PC-3 (cell line): ENCODE data around the gene DYNLT3. TPM values are rescaled to one million over a fixed set of nuclear protein-coding genes. Genes with fewer than 3 reads are reported as not detected.

ENCODE experiments used
- ATAC-seq: fragments of 200-7000 bp; cut with Tn5 transposase; 2 replicates; pipeline ENCODE4 v1.9.1; 2020; ENCODE audit warnings: mild to moderate bottlenecking, moderate library complexity
- BruUV-seq: library from RNA; stranded (reverse); fragments of 400-500 nt; replicated peaks from 2 replicates; lab custom pipeline; 2021; lab: Mats Ljungman, UMichigan
- CTCF ChIA-PET: fragments of 300-600 bp; sonication (Branson Sonifier 250); formaldehyde crosslinking; loops from one replicate; lab custom pipeline; 2022; ENCODE audit warnings: antibody characterized with exemption; lab: Charles Lee
- POLR2A ChIA-PET: fragments of 300-600 bp; sonication (Branson Sonifier 250); formaldehyde crosslinking; loops from one replicate; lab custom pipeline; 2022; ENCODE audit warnings: antibody characterized with exemption; ENCODE audit not compliant: unreplicated experiment; lab: Charles Lee
- DNase-seq: peaks from one replicate; pipeline ENCODE4 v3.0.0-alpha.2; 2015
- H2AFZ ChIP-seq: fragments of 300-600 bp; sonication (generic); 2 replicates; pipeline ENCODE4 v1.6.0; 2016; ENCODE audit warnings: antibody characterized with exemption, low read length
- H3F3A ChIP-seq: fragments of 300-600 bp; sonication (generic); one replicate; pipeline ENCODE4 v1.6.0; 2017; ENCODE audit warnings: antibody characterized with exemption, low read length, control low read depth, mild to moderate bottlenecking; ENCODE audit not compliant: unreplicated experiment
- H3K27ac ChIP-seq: fragments of 300-600 bp; sonication (generic); 2 replicates; pipeline ENCODE4 v1.5.1; 2016; ENCODE audit warnings: mild to moderate bottlenecking, low read length
- H3K27me3 ChIP-seq: fragments of 300-600 bp; sonication (generic); 2 replicates; pipeline ENCODE4 v1.6.1; 2016; ENCODE audit warnings: low read length, mixed read lengths
- H3K36me3 ChIP-seq: fragments of 300-600 bp; sonication (generic); 2 replicates; pipeline ENCODE4 v1.6.1; 2016; ENCODE audit warnings: low read depth, mixed run types, low read length, mixed read lengths
- H3K4me1 ChIP-seq: fragments of 300-600 bp; sonication (generic); 2 replicates; pipeline ENCODE4 v1.5.1; 2016; ENCODE audit warnings: low read length; ENCODE audit not compliant: insufficient read depth
- H3K4me2 ChIP-seq: fragments of 300-600 bp; sonication (generic); 2 replicates; pipeline ENCODE4 v1.6.0; 2016; ENCODE audit warnings: low read length
- H3K4me3 ChIP-seq: fragments of 300-600 bp; sonication (generic); 2 replicates; pipeline ENCODE4 v1.5.1; 2016; ENCODE audit warnings: mild to moderate bottlenecking, low read length, mixed read lengths
- H3K79me2 ChIP-seq: fragments of 300-600 bp; sonication (generic); 2 replicates; pipeline ENCODE4 v1.6.1; 2017; ENCODE audit warnings: low read length, mixed read lengths
- H3K9ac ChIP-seq: fragments of 300-600 bp; sonication (generic); 2 replicates; pipeline ENCODE4 v1.6.0; 2016; ENCODE audit warnings: mild to moderate bottlenecking, low read length
- H3K9me2 ChIP-seq: fragments of 300-600 bp; sonication (generic); replicated peaks from 2 replicates; pipeline ENCODE4 v1.6.1; 2016; ENCODE audit warnings: mixed run types, low read length, mixed read lengths
- H3K9me3 ChIP-seq: fragments of 300-600 bp; sonication (generic); 2 replicates; pipeline ENCODE4 v1.6.1; 2016; ENCODE audit warnings: low read length, mixed read lengths
- H4K20me1 ChIP-seq: fragments of 300-600 bp; sonication (generic); 2 replicates; pipeline ENCODE4 v1.6.1; 2016; ENCODE audit warnings: low read length, mixed read lengths
- EZH2 ChIP-seq: fragments of 300-600 bp; sonication (generic); IDR thresholded peaks from one replicate; pipeline ENCODE4 v1.6.1; 2017; ENCODE audit warnings: antibody characterized with exemption, mild to moderate bottlenecking, low read length; ENCODE audit not compliant: unreplicated experiment
- EZH2phosphoT487 ChIP-seq: fragments of 300-600 bp; sonication (generic); IDR thresholded peaks from 2 replicates; pipeline ENCODE4 v1.6.1; 2018; ENCODE audit warnings: mild to moderate bottlenecking, antibody characterized with exemption, low read length, borderline replicate concordance
- intact Hi-C: fragments of 100-400 bp; cut with micrococcal nuclease; formaldehyde crosslinking; loops from 2 replicates; pipeline ENCODE4 v1.9.0; 2023
- total RNA-seq: library from RNA; depleted of rRNA; stranded (reverse); fragments of >200 nt; gene quantifications from 2 replicates; pipeline ENCODE4 v1.2.3, GENCODE V29; 2014
- TF ChIP-seq, protein P1 (sequence below): fragments of 300-600 bp; sonication (generic); conservative IDR thresholded peaks from 2 replicates; pipeline ENCODE4 v1.5.1; 2017; ENCODE audit warnings: antibody characterized with exemption, low read depth, mild to moderate bottlenecking, low read length

DYNLT3 gene
- total RNA-seq, 1 experiment from 2014 or later = 44.0 TPM

DNA sequence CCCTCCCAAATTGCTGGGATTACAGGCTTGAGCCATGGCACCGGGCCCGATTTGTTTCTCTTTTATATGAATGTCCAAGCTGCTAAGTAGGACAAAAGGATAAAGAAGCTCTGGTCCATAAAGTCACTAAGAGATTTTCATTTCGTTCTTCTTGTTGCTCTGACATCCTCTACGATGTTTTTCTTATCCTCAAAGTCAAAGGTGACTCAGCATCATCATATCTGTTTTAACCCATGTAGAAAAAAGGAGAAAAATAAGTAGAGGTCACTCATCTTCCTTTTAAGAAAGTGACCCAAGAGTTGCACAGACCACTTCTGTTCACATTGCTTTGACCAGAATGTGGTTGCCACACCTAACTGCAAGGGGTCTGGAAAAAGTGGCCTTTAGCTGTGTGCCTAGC, 29.3 kb upstream of the DYNLT3 start:
- Histone ChIP-seq H3K27ac (no peak overlapping the region), H3K4me3 (no peak overlapping the region), H3K27me3 (no peaks in the 10 kb centered on the region), H2AFZ (no peak overlapping the region), H3K4me2 (no peak overlapping the region), H4K20me1 (no peaks in the 10 kb centered on the region), H3K9me2 (no peaks in the 10 kb centered on the region), H3F3A (peaks cover 10% of the 10 kb centered on the region), H3K9ac (no peak overlapping the region), H3K9me3 (no peaks in the 10 kb centered on the region), H3K4me1 (peaks cover 46% of the 10 kb centered on the region), H3K36me3 (no peaks in the 10 kb centered on the region), H3K79me2 (no peaks in the 10 kb centered on the region)
- POLR2A ChIA-PET = no interaction called here
- intact Hi-C loops = no loop called here
- no TSS peak for BruUV-seq
- TF ChIP-seq, protein P1, sequence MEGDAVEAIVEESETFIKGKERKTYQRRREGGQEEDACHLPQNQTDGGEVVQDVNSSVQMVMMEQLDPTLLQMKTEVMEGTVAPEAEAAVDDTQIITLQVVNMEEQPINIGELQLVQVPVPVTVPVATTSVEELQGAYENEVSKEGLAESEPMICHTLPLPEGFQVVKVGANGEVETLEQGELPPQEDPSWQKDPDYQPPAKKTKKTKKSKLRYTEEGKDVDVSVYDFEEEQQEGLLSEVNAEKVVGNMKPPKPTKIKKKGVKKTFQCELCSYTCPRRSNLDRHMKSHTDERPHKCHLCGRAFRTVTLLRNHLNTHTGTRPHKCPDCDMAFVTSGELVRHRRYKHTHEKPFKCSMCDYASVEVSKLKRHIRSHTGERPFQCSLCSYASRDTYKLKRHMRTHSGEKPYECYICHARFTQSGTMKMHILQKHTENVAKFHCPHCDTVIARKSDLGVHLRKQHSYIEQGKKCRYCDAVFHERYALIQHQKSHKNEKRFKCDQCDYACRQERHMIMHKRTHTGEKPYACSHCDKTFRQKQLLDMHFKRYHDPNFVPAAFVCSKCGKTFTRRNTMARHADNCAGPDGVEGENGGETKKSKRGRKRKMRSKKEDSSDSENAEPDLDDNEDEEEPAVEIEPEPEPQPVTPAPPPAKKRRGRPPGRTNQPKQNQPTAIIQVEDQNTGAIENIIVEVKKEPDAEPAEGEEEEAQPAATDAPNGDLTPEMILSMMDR = no peak
- TF ChIP-seq EZH2 (no peak), EZH2phosphoT487 (no peak)
- ATAC-seq (no peak), DNase-seq (no peak)
- CTCF ChIA-PET = no interaction called here

DNA sequence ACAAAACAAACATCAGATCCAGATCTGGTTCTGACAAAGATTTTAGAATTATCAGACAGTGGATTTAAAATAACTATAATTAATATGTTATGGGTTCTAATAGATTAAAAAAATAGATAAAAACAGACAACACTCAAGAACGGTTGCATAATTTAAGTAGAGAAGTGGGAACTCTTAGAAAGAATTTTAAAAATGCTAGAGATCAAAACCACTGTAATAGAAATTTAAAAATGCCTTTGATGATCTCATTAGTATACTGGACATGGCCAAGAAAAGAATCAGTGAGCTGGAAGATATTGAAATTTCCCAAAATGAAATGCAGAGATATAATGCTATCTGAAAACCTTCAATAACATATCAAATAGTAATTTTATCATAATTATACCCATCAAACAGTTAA, 28.3 kb upstream of the DYNLT3 start:
- Histone ChIP-seq H3K4me2 (no peak overlapping the region), H3K4me1 (peaks cover 46% of the 10 kb centered on the region), H2AFZ (no peak overlapping the region), H3K36me3 (no peaks in the 10 kb centered on the region), H3K9me2 (no peaks in the 10 kb centered on the region), H3K27me3 (no peaks in the 10 kb centered on the region), H3K9ac (no peak overlapping the region), H4K20me1 (no peaks in the 10 kb centered on the region), H3F3A (peaks cover 16% of the 10 kb centered on the region), H3K27ac (no peak overlapping the region), H3K4me3 (no peak overlapping the region), H3K79me2 (no peaks in the 10 kb centered on the region), H3K9me3 (no peaks in the 10 kb centered on the region)
- intact Hi-C loops = no loop called here
- TF ChIP-seq, protein P1 = no peak
- TF ChIP-seq EZH2 = no peak
- TF ChIP-seq EZH2phosphoT487 = no peak
- no peak for ATAC-seq
- no peak for DNase-seq
- no TSS peak for BruUV-seq
- POLR2A ChIA-PET = no interaction called here
- CTCF ChIA-PET = no interaction called here

DNA sequence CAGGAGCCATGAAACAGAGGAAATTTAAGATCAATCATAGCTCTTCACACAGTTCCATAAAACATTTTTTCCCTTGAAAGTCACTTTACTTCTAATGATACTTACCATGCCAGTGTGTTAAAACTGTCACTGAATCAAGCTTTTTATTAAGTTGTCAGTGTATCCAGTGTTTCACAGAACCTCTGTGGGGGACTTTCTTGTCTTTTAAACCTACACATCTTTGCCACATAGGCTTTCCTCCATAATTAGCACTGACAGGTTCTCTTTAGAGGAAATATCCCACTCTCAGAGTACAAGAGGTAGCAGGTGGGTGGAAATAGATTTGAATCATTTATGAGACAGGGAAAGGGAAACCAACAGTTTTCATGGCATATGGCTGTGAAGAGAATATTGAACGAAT, 25.8 kb upstream of the DYNLT3 start:
- Histone ChIP-seq H3K9me3 (no peaks in the 10 kb centered on the region), H3K36me3 (no peaks in the 10 kb centered on the region), H3K4me3 (no peak overlapping the region), H3F3A (peaks cover 16% of the 10 kb centered on the region), H4K20me1 (no peaks in the 10 kb centered on the region), H3K9ac (peak overlapping the region; percentile 50; the same call in 1 of the 2 replicates), H2AFZ (peak overlapping the region; percentile 52; the same call in 1 of the 2 replicates), H3K4me2 (peak overlapping the region; percentile 57), H3K27me3 (no peaks in the 10 kb centered on the region), H3K4me1 (peaks cover 30% of the 10 kb centered on the region), H3K27ac (peak overlapping the region; percentile 97), H3K9me2 (no peaks in the 10 kb centered on the region), H3K79me2 (no peaks in the 10 kb centered on the region)
- intact Hi-C loops = loop anchor here (2.0 kb wide), 1 partner anchor 26 kb away; the partner anchor contains the start of gene DYNLT3
- TF ChIP-seq EZH2 = no peak
- TF ChIP-seq, protein P1 = no peak
- no peak for TF ChIP-seq EZH2phosphoT487
- POLR2A ChIA-PET = no interaction called here
- CTCF ChIA-PET = no interaction called here
- DNase-seq = no peak
- no peak for ATAC-seq
- BruUV-seq = no TSS peak
